ENCODE data around the gene PTGDS. TPM values are rescaled to one million over a fixed set of nuclear protein-coding genes. Genes with fewer than 3 reads are reported as not detected.

The PTGDS gene
- total RNA-seq, 2 donors from 2014 or later = 13.8 to 22.1 TPM

GRCh38 chr9:136965771-136966484 is 11.4 kb upstream of the PTGDS start:
- DNase-seq = no peak
- H3K27me3 ChIP-seq (ENCODE audit: control insufficient read depth, insufficient read depth, low read length, poor library complexity, severe bottlenecking) = no peaks in the 10 kb centered on the region
- Mint-ChIP-seq H3K27ac (no peak overlapping the region), H3K4me1 (peaks cover 8% of the 10 kb centered on the region), H3K36me3 (ENCODE audit: low read depth) (no peaks in the 10 kb centered on the region), H3K27me3 (ENCODE audit: insufficient read depth) (peaks cover 1% of the 10 kb centered on the region), H3K4me3 (no peak overlapping the region), H3K9me3 (no peaks in the 10 kb centered on the region)
- H3K36me3 ChIP-seq (ENCODE audit: control insufficient read depth, insufficient read depth, low read length) = no peaks in the 10 kb centered on the region
- H3K27ac ChIP-seq (ENCODE audit: low read depth, low read length) = no peak overlapping the region
- TF ChIP-seq, protein P1, sequence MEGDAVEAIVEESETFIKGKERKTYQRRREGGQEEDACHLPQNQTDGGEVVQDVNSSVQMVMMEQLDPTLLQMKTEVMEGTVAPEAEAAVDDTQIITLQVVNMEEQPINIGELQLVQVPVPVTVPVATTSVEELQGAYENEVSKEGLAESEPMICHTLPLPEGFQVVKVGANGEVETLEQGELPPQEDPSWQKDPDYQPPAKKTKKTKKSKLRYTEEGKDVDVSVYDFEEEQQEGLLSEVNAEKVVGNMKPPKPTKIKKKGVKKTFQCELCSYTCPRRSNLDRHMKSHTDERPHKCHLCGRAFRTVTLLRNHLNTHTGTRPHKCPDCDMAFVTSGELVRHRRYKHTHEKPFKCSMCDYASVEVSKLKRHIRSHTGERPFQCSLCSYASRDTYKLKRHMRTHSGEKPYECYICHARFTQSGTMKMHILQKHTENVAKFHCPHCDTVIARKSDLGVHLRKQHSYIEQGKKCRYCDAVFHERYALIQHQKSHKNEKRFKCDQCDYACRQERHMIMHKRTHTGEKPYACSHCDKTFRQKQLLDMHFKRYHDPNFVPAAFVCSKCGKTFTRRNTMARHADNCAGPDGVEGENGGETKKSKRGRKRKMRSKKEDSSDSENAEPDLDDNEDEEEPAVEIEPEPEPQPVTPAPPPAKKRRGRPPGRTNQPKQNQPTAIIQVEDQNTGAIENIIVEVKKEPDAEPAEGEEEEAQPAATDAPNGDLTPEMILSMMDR (conservative IDR thresholded peaks at IDR 0.05) = no peak
- no peaks in the 10 kb centered on the region for H3K4me1 ChIP-seq (ENCODE audit: control insufficient read depth, insufficient read depth, low read length)
- no peak overlapping the region for H3K9ac ChIP-seq (ENCODE audit: extremely low read depth, low read length, poor library complexity, severe bottlenecking)
- no peaks in the 10 kb centered on the region for H3K9me3 ChIP-seq (ENCODE audit: control insufficient read depth, low read length)
- 72 to 75% methylated on average over 17 to 23 of the region's 23 CpGs for WGBS, 2 experiments (ENCODE audit: insufficient coverage in 1 of 2, insufficient read length in 1 of 2)
- H3K4me3 ChIP-seq (ENCODE audit: low read length) = no peak overlapping the region

DNA sequence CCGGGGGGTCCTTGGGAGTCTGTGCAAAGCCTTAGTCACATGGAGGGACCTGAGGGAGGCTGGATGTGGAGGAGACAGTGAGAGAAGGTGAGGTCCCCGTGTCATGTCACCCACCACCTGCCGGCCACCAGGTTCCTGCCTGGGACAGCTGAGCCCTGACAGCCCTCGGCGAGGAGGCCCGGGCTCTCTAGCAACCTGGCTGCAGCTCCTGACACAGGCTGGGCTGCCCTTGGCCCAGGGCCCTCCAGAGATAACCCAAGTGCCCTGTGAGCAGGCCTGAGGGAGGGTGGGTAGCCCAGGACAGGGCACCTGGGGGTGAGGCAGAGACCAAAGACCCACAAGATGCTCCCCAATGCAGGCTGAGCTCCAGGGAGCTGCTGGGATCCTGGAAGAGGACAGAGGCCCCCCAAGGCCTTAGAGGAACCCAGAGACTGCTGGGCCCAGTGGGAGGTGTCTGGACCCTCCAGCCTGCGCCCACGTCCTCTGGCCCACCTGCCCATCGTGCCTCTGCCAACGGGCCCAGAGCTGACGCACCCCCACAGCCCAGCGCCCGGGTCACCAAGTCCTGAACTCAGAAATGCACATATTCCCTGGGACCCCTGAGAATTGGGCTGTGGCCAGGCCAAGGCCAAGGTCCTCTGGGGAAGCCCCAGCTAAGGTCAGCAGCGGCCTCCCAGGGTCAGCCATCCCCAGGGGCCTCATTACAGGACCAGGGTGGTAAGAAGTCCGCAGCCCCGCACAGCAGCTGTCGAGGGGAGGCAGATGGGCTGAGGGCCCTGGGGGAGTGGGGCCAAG is 8.8 kb upstream of the PTGDS start:
- Mint-ChIP-seq H3K4me3 (no peak overlapping the region), H3K27ac (no peak overlapping the region), H3K27me3 (ENCODE audit: insufficient read depth) (no peaks in the 10 kb centered on the region), H3K9me3 (no peaks in the 10 kb centered on the region), H3K36me3 (ENCODE audit: low read depth) (no peaks in the 10 kb centered on the region), H3K4me1 (peaks cover 8% of the 10 kb centered on the region)
- Histone ChIP-seq H3K36me3 (ENCODE audit: control insufficient read depth, insufficient read depth, low read length) (no peaks in the 10 kb centered on the region), H3K27ac (ENCODE audit: low read depth, low read length) (no peak overlapping the region), H3K4me1 (ENCODE audit: control insufficient read depth, insufficient read depth, low read length) (no peaks in the 10 kb centered on the region), H3K9ac (ENCODE audit: extremely low read depth, low read length, poor library complexity, severe bottlenecking) (no peak overlapping the region), H3K4me3 (ENCODE audit: low read length) (no peak overlapping the region), H3K27me3 (ENCODE audit: control insufficient read depth, insufficient read depth, low read length, poor library complexity, severe bottlenecking) (no peaks in the 10 kb centered on the region), H3K9me3 (ENCODE audit: control insufficient read depth, low read length) (no peaks in the 10 kb centered on the region)
- 87 to 95% methylated on average over 7 to 17 of the region's 17 CpGs for WGBS, 2 experiments (ENCODE audit: insufficient coverage in 1 of 2, insufficient read length in 1 of 2)
- TF ChIP-seq, protein P1 (conservative IDR thresholded peaks at IDR 0.05) = no peak
- DNase-seq = no peak

DNA sequence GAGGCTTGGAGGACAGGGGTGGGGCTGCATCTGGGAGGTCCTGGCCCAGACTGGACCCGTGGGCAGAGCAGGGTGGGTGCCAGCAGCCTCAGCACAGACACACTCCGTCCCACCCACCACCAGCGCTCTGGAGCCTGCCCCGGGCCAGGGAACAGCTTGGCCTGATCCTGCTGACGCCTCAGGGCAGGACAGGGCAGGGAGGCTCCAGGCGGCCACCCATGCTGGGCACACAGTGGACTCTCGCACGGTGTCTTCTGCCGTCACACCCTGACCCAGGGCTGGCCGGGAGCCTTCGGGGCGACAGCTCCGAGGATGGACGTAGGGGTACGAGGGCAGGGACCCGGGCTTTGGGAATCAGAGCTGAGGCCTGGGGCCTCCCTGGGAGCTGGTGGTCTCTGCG is 8.2 kb upstream of the PTGDS start:
- 85% methylated on average over 13 to 17 of the region's 17 CpGs for WGBS, 2 experiments (ENCODE audit: insufficient coverage in 1 of 2, insufficient read length in 1 of 2)
- Mint-ChIP-seq H3K27ac (no peak overlapping the region), H3K27me3 (ENCODE audit: insufficient read depth) (no peaks in the 10 kb centered on the region), H3K36me3 (ENCODE audit: low read depth) (no peaks in the 10 kb centered on the region), H3K4me1 (peaks cover 8% of the 10 kb centered on the region), H3K4me3 (no peak overlapping the region), H3K9me3 (no peaks in the 10 kb centered on the region)
- Histone ChIP-seq H3K9ac (ENCODE audit: extremely low read depth, low read length, poor library complexity, severe bottlenecking) (no peak overlapping the region), H3K27ac (ENCODE audit: low read depth, low read length) (no peak overlapping the region), H3K36me3 (ENCODE audit: control insufficient read depth, insufficient read depth, low read length) (no peaks in the 10 kb centered on the region), H3K9me3 (ENCODE audit: control insufficient read depth, low read length) (no peaks in the 10 kb centered on the region), H3K4me3 (ENCODE audit: low read length) (no peak overlapping the region), H3K27me3 (ENCODE audit: control insufficient read depth, insufficient read depth, low read length, poor library complexity, severe bottlenecking) (no peaks in the 10 kb centered on the region), H3K4me1 (ENCODE audit: control insufficient read depth, insufficient read depth, low read length) (no peaks in the 10 kb centered on the region)
- DNase-seq = no peak
- TF ChIP-seq, protein P1 (conservative IDR thresholded peaks at IDR 0.05) = no peak

Data from endodermal cell (in vitro differentiated cells).